ENCODE measurements around the gene LILRA5.

DNA sequence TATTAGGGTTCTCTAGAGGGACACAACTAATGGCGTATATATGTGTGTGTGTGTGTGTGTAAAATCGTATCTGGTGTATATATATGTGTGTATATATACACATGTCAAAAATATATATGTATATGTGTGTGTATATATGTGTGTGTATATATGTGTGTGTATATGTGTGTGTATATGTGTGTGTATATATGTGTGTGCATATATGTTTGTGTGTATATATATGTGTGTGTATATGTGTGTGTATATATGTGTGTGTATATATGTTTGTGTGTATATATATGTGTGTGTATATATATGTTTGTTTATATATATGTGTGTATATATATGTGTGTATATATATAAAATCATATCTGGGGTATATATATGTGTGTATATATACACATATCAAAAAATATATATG is 50.5 kb downstream of the LILRA5 start:
- TF ChIP-seq, protein P1, sequence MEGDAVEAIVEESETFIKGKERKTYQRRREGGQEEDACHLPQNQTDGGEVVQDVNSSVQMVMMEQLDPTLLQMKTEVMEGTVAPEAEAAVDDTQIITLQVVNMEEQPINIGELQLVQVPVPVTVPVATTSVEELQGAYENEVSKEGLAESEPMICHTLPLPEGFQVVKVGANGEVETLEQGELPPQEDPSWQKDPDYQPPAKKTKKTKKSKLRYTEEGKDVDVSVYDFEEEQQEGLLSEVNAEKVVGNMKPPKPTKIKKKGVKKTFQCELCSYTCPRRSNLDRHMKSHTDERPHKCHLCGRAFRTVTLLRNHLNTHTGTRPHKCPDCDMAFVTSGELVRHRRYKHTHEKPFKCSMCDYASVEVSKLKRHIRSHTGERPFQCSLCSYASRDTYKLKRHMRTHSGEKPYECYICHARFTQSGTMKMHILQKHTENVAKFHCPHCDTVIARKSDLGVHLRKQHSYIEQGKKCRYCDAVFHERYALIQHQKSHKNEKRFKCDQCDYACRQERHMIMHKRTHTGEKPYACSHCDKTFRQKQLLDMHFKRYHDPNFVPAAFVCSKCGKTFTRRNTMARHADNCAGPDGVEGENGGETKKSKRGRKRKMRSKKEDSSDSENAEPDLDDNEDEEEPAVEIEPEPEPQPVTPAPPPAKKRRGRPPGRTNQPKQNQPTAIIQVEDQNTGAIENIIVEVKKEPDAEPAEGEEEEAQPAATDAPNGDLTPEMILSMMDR (IDR thresholded peaks at IDR 0.05): no peak
- TF ChIP-seq, protein P2, sequence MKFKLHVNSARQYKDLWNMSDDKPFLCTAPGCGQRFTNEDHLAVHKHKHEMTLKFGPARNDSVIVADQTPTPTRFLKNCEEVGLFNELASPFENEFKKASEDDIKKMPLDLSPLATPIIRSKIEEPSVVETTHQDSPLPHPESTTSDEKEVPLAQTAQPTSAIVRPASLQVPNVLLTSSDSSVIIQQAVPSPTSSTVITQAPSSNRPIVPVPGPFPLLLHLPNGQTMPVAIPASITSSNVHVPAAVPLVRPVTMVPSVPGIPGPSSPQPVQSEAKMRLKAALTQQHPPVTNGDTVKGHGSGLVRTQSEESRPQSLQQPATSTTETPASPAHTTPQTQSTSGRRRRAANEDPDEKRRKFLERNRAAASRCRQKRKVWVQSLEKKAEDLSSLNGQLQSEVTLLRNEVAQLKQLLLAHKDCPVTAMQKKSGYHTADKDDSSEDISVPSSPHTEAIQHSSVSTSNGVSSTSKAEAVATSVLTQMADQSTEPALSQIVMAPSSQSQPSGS (CRISPR knock-in tag; IDR thresholded peaks at IDR 0.05; ENCODE audit: borderline replicate concordance, low read depth): no peak
- TF ChIP-seq NFYB (CRISPR knock-in tag; conservative IDR thresholded peaks at IDR 0.05; ENCODE audit: low read depth): no peak
- no peak for TF ChIP-seq SP1 (CRISPR knock-in tag; conservative IDR thresholded peaks at IDR 0.05)
- TF ChIP-seq, protein P3, sequence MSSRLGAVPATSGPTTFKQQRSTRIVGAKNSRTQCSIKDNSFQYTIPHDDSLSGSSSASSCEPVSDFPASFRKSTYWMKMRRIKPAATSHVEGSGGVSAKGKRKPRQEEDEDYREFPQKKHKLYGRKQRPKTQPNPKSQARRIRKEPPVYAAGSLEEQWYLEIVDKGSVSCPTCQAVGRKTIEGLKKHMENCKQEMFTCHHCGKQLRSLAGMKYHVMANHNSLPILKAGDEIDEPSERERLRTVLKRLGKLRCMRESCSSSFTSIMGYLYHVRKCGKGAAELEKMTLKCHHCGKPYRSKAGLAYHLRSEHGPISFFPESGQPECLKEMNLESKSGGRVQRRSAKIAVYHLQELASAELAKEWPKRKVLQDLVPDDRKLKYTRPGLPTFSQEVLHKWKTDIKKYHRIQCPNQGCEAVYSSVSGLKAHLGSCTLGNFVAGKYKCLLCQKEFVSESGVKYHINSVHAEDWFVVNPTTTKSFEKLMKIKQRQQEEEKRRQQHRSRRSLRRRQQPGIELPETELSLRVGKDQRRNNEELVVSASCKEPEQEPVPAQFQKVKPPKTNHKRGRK (CRISPR knock-in tag; IDR thresholded peaks at IDR 0.05; ENCODE audit: borderline replicate concordance): no peak

Data from WTC11 (cell line).